ENCODE results near the gene ZSWIM5. TPM values are rescaled to one million over a fixed set of nuclear protein-coding genes. Genes with fewer than 3 reads are reported as not detected.
"Not testable (repeated sequence)": the region's sequence is repeated elsewhere in the genome, so short reads cannot be mapped to it uniquely, and the experiment has no call there.

The ZSWIM5 gene
- total RNA-seq, 1 experiment from 2014 or later, result 7.9 TPM

DNA sequence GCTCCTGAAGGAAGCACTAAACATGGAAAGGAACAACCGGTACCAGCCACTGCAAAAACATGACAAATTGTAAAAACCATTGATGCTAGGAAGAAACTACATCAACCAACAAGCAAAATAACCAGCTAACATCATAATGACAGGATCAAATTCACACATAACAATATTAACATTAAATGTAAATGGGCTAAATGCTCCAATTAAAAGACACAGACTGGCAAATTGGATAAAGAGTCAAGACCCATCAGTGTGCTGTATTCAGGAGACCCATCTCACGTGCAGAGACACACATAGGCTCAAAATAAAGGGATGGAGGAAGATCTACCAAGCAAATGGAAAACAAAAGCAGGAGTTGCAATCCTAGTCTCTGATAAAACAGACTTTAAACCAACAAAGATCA lies 42.1 kb downstream of the ZSWIM5 start:
- ATAC-seq; H3K27ac ChIP-seq (ENCODE audit: low read length); intact Hi-C loops (cut with micrococcal nuclease; ENCODE audit: unreplicated experiment); H3K4me3 ChIP-seq (ENCODE audit: low read depth in 2 of 2, low read length in 2 of 2); H3K4me1 ChIP-seq (ENCODE audit: control insufficient read depth, insufficient read depth, low read length); in situ Hi-C loops (cut with HindIII; ENCODE audit: low pct_unique_long_range_greater_than_20kb, low sequenced_read_pairs); H3K9me3 ChIP-seq (ENCODE audit: control insufficient read depth, insufficient read depth, low read depth, low read length); CTCF ChIA-PET; H3K36me3 ChIP-seq (ENCODE audit: control insufficient read depth, insufficient read depth, low read length); H3K27me3 ChIP-seq (ENCODE audit: control insufficient read depth, insufficient read depth, low read length); POLR2A ChIA-PET; BruUV-seq (replicated peaks); DNase-seq (ENCODE audit: low read depth, low spot score): not testable (repeated sequence)

DNA sequence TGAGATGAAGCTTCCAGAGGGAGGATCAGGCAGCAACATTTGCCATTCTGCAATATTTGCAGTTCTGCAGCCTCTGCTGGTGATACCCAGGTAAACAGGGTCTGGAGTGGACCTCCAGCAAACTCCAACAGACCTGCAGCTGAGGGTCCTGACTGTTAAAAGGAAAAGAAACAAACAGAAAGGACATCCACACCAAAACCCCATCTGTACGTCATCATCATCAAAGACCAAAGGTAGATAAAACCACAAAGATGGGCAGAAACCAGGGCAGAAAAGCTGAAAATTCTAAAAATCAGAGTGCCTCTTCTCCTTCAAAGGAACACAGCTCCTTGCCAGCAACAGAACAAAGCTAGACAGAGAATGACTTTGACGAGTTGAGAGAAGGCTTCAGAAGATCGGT lies 43.3 kb downstream of the ZSWIM5 start:
- ATAC-seq; POLR2A ChIA-PET; CTCF ChIA-PET; H3K9me3 ChIP-seq (ENCODE audit: control insufficient read depth, insufficient read depth, low read depth, low read length); BruUV-seq (replicated peaks); H3K27ac ChIP-seq (ENCODE audit: low read length); H3K36me3 ChIP-seq (ENCODE audit: control insufficient read depth, insufficient read depth, low read length); H3K4me3 ChIP-seq (ENCODE audit: low read depth in 2 of 2, low read length in 2 of 2); in situ Hi-C loops (cut with HindIII; ENCODE audit: low pct_unique_long_range_greater_than_20kb, low sequenced_read_pairs); DNase-seq (ENCODE audit: low read depth, low spot score); H3K27me3 ChIP-seq (ENCODE audit: control insufficient read depth, insufficient read depth, low read length); intact Hi-C loops (cut with micrococcal nuclease; ENCODE audit: unreplicated experiment); H3K4me1 ChIP-seq (ENCODE audit: control insufficient read depth, insufficient read depth, low read length): not testable (repeated sequence)

DNA sequence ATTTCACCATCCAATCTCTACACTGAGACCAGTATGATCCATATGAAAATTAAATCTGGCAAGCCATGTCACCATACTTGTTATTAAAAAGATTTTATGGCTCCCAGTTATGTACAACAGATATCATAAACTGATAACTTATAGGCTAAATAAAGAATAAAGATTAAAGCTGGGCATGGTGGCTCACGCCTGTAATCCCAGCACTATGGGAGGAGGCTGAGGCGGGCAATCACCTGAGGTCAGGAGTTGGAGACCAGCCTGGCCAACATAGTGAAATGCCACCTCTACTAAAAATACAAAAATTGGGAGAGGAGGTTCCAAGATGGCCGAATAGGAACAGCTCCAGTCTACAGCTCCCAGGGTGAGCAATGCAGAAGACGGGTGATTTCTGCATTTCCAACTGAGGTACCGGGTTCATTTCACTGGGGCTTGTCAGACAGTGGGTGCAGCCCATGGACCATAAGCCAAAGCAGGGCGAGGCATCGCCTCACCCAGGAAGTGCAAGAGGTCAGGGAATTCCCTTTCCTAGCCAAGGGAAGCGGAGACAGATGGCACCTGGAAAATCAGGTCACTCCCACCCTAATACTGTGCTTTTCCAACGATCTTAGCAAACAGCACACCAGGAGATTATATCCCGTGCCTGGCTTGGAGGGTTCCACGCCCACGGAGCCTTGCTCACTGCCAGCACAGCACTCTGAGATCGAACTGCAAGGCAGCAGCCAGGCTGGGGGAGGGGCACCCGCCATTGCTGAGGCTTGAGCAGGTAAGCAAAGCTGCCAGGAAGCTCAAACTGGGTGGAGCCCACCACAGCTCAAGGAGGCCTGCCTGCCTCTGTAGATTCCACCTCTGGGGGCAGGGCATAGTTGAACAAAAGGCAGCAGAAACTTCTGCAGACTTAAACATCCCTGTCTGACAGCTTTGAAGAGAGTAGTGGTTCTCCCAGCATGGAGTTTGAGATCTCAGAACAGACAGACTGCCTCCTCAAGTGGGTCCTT lies 44.1 kb downstream of the ZSWIM5 start:
- CTCF ChIA-PET; H3K9me3 ChIP-seq (ENCODE audit: control insufficient read depth, insufficient read depth, low read depth, low read length); ATAC-seq; H3K36me3 ChIP-seq (ENCODE audit: control insufficient read depth, insufficient read depth, low read length); intact Hi-C loops (cut with micrococcal nuclease; ENCODE audit: unreplicated experiment); BruUV-seq (replicated peaks); H3K27me3 ChIP-seq (ENCODE audit: control insufficient read depth, insufficient read depth, low read length); DNase-seq (ENCODE audit: low read depth, low spot score); H3K4me3 ChIP-seq (ENCODE audit: low read depth in 2 of 2, low read length in 2 of 2); H3K4me1 ChIP-seq (ENCODE audit: control insufficient read depth, insufficient read depth, low read length); in situ Hi-C loops (cut with HindIII; ENCODE audit: low pct_unique_long_range_greater_than_20kb, low sequenced_read_pairs); H3K27ac ChIP-seq (ENCODE audit: low read length): not testable (repeated sequence)
- POLR2A ChIA-PET, result interaction anchor here (0.6 kb wide), 2 partner anchors 129 to 521 kb away, joined by 3 read pairs; no protein-coding TSS in a partner anchor

DNA sequence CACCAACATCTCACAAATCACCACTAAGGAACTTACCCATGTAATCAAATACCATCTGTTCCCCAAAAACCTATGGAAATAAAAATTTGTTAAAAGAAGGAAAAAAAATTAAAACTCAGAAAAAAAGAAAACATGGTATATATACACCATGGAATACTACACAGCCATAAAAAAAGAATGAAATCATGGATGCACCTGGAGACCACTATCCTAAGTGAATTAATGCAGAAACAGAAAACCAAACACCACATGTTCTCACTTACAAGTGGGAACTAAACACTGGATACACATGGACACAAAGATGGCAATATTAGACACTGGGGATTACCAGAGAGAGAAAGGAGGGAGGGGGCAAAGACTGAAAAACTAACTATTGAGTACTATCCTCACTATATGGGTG lies 50.4 kb downstream of the ZSWIM5 start:
- H3K27ac ChIP-seq (ENCODE audit: low read length), result no peak overlapping the region
- CTCF ChIA-PET, result no interaction called here
- in situ Hi-C loops (cut with HindIII; ENCODE audit: low pct_unique_long_range_greater_than_20kb, low sequenced_read_pairs), result no loop called here
- ATAC-seq (no peak), DNase-seq (ENCODE audit: low read depth, low spot score) (no peak)
- H3K36me3 ChIP-seq (ENCODE audit: control insufficient read depth, insufficient read depth, low read length), result no peaks in the 10 kb centered on the region
- no peak overlapping the region for H3K4me3 ChIP-seq (ENCODE audit: low read depth in 2 of 2, low read length in 2 of 2)
- POLR2A ChIA-PET, result no interaction called here
- no peaks in the 10 kb centered on the region for H3K9me3 ChIP-seq (ENCODE audit: control insufficient read depth, insufficient read depth, low read depth, low read length)
- no peaks in the 10 kb centered on the region for H3K27me3 ChIP-seq (ENCODE audit: control insufficient read depth, insufficient read depth, low read length)
- intact Hi-C loops (cut with micrococcal nuclease; ENCODE audit: unreplicated experiment), result no loop called here
- BruUV-seq (replicated peaks), result no TSS peak
- TF ChIP-seq POLR2AphosphoS5 (IDR thresholded peaks at IDR 0.05; ENCODE audit: low read depth, low read length), result no peak
- TF ChIP-seq, protein P1, sequence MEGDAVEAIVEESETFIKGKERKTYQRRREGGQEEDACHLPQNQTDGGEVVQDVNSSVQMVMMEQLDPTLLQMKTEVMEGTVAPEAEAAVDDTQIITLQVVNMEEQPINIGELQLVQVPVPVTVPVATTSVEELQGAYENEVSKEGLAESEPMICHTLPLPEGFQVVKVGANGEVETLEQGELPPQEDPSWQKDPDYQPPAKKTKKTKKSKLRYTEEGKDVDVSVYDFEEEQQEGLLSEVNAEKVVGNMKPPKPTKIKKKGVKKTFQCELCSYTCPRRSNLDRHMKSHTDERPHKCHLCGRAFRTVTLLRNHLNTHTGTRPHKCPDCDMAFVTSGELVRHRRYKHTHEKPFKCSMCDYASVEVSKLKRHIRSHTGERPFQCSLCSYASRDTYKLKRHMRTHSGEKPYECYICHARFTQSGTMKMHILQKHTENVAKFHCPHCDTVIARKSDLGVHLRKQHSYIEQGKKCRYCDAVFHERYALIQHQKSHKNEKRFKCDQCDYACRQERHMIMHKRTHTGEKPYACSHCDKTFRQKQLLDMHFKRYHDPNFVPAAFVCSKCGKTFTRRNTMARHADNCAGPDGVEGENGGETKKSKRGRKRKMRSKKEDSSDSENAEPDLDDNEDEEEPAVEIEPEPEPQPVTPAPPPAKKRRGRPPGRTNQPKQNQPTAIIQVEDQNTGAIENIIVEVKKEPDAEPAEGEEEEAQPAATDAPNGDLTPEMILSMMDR (IDR thresholded peaks at IDR 0.05), result no peak
- no peak for TF ChIP-seq TCF7L2 (IDR thresholded peaks at IDR 0.05; ENCODE audit: low read depth, low read length)
- TF ChIP-seq SIN3A (IDR thresholded peaks at IDR 0.05; ENCODE audit: borderline replicate concordance, insufficient read depth, low read depth, low read length), result no peak
- H3K4me1 ChIP-seq (ENCODE audit: control insufficient read depth, insufficient read depth, low read length), result no peaks in the 10 kb centered on the region
